GM06990 (cell line): ENCODE data around the gene IL1R2.

ENCODE experiments used
- DNase-seq: peaks from one replicate; pipeline ENCODE4 v3.0.0-alpha.2; 2011; ENCODE audit not compliant: insufficient read length; ENCODE audit errors: extremely low read depth
- H3K27me3 ChIP-seq: replicated peaks from 2 replicates; pipeline ENCODE4 v1.6.0; 2011; ENCODE audit warnings: low read length; ENCODE audit not compliant: control insufficient read depth, insufficient read depth
- H3K36me3 ChIP-seq: 2 replicates; pipeline ENCODE4 v1.5.1; 2011; ENCODE audit warnings: low read length; ENCODE audit not compliant: control insufficient read depth, insufficient read depth
- H3K4me3 ChIP-seq: replicated peaks from 2 replicates; pipeline ENCODE4 v1.5.1; 2011; ENCODE audit warnings: low read depth, mild to moderate bottlenecking, control low read depth, low read length
- CTCF ChIP-seq: IDR thresholded peaks from 2 replicates; pipeline ENCODE4 v1.5.1; 2011; ENCODE audit warnings: low read length, control low read depth, mild to moderate bottlenecking, inconsistent platforms; ENCODE audit not compliant: insufficient read depth, poor library complexity, severe bottlenecking

The IL1R2 gene

GRCh38 chr2:101969723-101970122, 22.0 kb upstream of the IL1R2 start:
- no peak for DNase-seq
- H3K4me3 ChIP-seq = no peak overlapping the region
- H3K36me3 ChIP-seq = no peaks in the 10 kb centered on the region
- no peak for TF ChIP-seq CTCF
- H3K27me3 ChIP-seq = no peaks in the 10 kb centered on the region

- no peaks in the 10 kb centered on the region for H3K27me3 ChIP-seq
- TF ChIP-seq CTCF = no peak
- H3K36me3 ChIP-seq = no peaks in the 10 kb centered on the region
- H3K4me3 ChIP-seq = no peak overlapping the region
- DNase-seq = no peak
Measured at GRCh38 chr2:101970901-101971300, 20.9 kb upstream of the IL1R2 start.

- no peak for DNase-seq
- TF ChIP-seq CTCF = no peak
- Histone ChIP-seq H3K27me3 (no peaks in the 10 kb centered on the region), H3K36me3 (no peaks in the 10 kb centered on the region), H3K4me3 (no peak overlapping the region)
Measured at GRCh38 chr2:101971836-101972235, 19.9 kb upstream of the IL1R2 start.

GRCh38 chr2:101972621-101973434, 18.9 kb upstream of the IL1R2 start:
- H3K27me3 ChIP-seq = no peaks in the 10 kb centered on the region
- H3K4me3 ChIP-seq = no peak overlapping the region
- DNase-seq = no peak
- H3K36me3 ChIP-seq = no peaks in the 10 kb centered on the region
- no peak for TF ChIP-seq CTCF

- no peak for DNase-seq
- TF ChIP-seq CTCF = no peak
- H3K4me3 ChIP-seq = no peak overlapping the region
- H3K27me3 ChIP-seq = no peaks in the 10 kb centered on the region
- no peaks in the 10 kb centered on the region for H3K36me3 ChIP-seq
Measured at GRCh38 chr2:101974663-101975062, 17.1 kb upstream of the IL1R2 start.

GRCh38 chr2:101975171-101975870, 16.4 kb upstream of the IL1R2 start:
- no peak for TF ChIP-seq CTCF
- Histone ChIP-seq H3K4me3 (no peak overlapping the region), H3K36me3 (no peaks in the 10 kb centered on the region), H3K27me3 (no peaks in the 10 kb centered on the region)
- no peak for DNase-seq
